GM19438 (cell line): ENCODE results near the gene MAST1.
"Not testable (repeated sequence)": the region's sequence is repeated elsewhere in the genome, so short reads cannot be mapped to it uniquely, and the experiment has no call there.

Experiments
- ATAC-seq: cut with Tn5 transposase; IDR thresholded peaks from one replicate; pipeline ENCODE4 v1.9.1; 2021; ENCODE audit warnings: low read depth; ENCODE audit not compliant: unreplicated experiment

Gene MAST1

DNA sequence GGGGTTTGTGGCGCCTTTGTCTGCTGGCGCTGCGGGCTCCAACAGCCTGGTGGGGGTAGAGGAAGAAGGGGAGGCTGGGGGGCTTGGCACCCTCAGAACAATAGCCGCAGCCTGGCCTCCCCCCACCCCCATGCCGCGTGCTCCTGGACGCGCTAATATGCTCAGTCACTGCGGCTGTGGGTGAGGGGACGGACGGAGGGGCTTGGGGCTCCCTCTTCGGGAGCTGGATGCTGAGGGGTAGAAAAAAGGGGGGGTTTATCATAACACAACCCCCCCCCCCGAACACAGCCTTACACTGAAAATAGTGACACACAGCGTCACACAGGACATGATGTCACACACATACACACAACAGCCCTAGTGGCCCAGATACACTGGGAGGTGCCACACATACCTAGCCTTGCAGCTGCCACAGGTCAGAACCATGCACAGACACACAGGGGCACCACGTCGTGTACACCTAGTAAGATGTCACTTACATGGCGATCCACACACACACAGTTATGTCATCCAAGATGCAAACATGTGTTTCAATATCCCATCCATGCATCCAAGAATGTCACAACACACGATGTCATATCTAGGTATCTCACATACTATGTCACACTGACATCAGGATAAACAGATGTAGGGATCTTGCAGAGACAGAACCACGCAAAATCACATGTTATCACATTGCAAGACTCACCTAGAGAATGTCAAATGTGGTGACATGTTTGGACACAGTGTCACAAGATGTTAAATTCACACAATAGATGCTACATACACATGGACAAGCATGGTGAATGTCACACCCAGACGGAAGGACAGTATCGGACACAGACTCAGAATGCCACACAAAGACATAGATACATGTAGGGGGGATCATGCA lies 806 bp downstream of the MAST1 start:
- ATAC-seq, result no peak

DNA sequence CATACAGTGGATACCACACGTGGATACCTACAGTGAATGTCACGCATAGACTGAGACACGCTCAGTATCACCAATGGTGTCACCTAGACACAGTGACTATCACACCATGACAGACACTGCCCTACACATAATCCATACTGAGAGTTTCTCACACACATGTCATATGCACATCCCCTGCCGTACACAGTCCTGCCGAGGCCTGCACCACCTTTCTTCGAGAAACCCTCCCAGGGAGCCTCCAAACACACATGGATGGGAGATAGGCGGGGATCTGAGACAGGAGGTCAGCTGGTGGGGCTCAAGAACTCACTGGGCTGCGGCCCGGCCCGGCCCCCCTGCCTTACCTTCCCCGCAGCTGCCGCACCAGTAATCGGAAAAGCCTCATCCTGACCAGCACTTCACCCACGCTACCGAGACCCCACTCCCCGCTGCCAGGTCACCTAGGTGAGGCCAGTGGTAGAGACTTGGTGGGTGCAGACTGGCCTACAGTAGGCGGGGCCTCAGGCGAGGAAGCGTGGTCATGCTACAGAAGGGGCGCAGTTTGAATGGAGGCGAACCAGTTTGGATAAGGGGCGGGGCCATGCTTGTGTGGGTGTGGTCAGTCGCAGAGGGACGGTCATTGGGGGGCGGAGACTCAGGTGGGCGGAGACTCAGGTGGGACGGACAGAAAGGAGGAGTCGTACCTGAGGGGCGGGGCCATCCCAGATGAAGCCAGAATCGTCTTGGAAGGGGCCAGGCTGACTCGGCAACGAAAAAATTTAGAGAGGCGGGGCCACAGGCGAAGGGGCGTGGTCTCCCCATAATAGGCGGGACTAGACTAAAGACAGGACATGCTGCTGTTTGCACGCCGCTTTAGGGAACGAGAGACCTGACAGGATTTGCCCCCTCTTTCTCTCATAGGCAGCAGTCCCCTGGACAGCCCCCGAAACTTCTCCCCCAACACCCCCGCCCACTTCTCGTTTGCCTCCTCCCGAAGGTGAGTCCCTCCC lies 2.1 kb downstream of the MAST1 start:
- ATAC-seq, result no peak

- ATAC-seq, result no peak
Observed at GRCh38 chr19:12841094-12841493, 2.8 kb downstream of the MAST1 start.

DNA sequence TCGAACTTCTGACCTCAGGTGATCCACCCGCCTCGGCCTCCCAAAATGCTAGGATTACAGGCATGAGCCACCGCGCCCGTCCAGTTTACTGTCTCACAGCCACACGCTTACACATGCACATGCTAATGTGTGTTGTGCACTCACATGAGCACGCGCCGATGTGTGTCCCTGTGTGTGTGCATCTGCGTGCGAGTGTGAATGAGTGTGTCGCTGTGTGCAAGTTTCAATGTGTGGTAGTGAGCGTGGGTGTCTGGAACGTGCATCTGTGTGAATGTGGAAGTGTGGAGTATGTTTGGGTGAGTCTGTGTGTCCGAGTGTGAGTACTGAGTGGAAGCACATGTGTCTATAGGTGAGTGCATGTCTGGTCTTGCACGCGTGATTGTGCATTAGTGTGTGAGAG lies 4.2 kb downstream of the MAST1 start:
- no peak for ATAC-seq

GRCh38 chr19:12843328-12843727 lies 5.0 kb downstream of the MAST1 start:
- ATAC-seq, result no peak

DNA sequence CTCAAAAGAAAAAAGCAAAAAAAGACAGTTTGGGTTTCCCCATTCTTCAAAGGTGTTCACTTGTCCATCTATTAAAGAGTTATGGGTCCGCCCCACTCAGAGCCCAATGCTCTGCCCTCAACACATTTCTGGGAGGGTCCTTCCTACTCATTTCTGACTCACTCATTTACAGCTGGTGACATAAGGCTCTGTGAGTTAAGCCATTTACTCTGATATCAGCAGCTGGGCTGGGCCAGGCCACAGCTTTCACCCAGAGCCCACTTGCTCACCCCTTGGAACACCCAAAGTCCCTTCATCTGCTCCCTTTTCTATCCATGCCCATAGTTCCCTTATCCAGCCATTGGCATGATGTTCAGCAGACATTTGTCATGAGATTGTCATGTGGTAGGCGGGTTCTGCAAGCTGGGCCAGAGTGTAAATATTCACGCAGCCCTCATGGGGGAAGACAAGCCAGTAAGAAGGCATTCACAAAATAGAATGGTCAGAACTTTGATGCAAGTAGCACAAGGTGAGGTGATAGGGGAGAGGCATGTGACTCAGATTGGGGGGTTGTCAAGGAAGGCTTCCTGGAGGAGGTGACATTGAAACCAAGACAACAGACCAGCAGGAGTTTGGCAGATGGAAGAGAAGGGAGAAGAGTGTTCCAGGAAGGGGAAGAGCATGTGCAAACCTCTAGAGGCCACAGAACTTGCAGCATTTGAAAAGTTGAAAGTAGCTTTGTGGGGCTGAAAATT lies 5.9 kb downstream of the MAST1 start:
- no peak for ATAC-seq

DNA sequence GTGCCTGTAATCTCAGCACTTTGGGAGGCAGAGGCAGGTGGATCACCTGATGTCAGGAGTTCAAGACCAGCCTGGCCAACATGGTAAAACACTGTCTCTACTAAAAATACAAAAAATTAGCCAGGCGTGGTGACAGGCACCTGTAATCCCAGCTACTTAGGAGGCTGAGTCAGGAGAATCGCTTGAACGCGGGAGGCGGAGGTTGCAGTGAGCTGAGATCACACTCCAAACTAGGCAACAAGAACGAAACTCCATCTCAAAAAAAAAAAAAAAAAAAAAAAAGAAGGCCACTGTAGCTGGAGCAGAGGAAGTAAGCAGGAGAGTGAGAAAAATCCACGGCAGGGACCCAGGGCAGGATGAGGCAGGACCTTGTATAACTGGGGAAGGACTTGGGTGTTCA lies 8.3 kb downstream of the MAST1 start:
- ATAC-seq, result not testable (repeated sequence)

DNA sequence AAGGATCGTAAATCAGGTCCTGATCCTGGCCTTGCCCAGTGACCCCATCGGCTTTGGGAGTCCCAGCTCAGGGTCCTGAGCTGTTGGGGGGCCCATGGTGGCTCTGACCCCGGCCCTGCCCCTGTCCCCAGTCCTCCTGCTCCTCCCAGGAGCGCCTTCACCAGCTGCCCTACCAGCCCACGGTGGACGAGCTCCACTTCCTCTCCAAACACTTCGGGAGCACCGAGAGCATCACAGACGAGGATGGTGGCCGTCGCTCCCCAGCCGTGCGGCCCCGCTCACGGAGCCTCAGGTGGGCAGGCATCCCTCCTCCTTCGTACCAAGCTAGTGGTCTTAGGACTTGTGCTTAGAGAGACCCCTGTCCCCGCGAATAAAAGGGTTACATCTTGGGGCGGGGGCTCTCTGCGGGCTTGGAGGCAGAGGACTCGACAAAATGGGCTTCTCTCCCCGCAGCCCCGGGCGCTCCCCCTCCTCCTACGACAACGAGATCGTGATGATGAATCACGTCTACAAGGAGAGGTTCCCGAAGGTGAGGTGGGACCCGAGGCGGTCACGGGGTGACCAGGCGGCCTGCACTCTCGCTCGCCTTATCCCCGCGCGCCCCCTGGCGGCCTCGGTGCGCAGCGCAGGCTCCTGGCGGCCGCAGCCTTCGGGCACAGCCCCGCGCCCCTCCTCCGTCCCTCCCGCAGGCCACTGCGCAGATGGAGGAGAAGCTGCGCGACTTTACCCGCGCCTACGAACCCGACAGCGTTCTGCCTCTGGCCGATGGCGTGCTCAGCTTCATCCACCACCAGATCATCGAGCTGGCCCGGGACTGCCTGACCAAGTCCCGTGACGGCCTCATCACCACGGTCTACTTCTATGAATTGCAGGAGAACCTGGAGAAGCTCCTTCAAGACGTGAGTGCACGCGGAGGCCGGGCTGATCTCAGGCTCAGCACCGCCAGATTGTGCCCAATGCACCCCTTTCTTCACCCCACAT lies 9.1 kb downstream of the MAST1 start:
- ATAC-seq, result no peak

- ATAC-seq, result no peak
Observed at GRCh38 chr19:12856653-12857052, 18.3 kb downstream of the MAST1 start.

- ATAC-seq, result no peak
Observed at GRCh38 chr19:12858041-12858928, 20.0 kb downstream of the MAST1 start.

- ATAC-seq, result no peak
Observed at GRCh38 chr19:12859546-12859945, 21.2 kb downstream of the MAST1 start.

- no peak for ATAC-seq
Observed at GRCh38 chr19:12864143-12864542, 25.8 kb downstream of the MAST1 start.

DNA sequence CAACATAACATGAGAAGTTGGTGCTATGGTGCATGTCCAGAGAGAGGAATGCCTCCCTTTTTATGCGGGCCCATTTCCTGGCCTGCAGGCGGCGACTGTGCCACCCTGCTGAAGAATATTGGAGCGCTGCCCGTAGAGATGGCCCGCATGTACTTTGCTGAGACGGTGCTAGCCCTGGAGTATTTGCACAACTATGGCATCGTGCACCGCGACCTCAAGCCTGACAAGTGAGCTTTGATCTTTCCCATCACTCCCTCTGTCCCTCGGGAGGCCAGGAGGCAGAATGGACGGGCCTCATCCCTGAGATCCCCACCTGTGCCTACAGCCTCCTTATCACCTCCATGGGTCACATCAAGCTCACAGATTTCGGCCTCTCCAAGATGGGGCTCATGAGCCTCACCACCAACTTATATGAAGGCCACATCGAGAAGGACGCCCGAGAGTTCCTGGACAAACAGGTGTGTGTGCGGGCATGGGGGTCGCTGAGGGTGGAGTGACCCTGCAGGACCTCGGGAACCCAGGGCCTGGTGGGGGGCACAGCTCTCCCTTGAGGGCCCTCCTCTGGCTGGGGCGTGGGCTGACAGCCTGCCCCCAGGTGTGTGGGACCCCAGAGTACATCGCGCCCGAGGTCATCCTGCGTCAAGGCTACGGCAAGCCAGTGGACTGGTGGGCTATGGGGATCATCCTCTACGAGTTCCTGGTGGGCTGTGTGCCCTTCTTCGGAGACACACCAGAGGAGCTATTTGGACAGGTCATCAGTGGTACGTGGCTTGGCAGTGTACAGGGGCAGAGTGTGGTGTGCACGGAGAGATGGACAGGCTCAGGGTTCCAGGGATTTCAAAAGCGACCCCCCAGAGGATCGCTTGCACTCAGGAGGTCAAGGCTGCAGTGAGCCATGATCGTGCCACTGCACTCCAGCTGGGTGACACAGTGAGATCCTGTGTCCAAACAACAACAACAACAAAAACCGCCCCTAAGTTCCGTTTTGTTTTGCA lies 26.7 kb downstream of the MAST1 start:
- no peak for ATAC-seq

DNA sequence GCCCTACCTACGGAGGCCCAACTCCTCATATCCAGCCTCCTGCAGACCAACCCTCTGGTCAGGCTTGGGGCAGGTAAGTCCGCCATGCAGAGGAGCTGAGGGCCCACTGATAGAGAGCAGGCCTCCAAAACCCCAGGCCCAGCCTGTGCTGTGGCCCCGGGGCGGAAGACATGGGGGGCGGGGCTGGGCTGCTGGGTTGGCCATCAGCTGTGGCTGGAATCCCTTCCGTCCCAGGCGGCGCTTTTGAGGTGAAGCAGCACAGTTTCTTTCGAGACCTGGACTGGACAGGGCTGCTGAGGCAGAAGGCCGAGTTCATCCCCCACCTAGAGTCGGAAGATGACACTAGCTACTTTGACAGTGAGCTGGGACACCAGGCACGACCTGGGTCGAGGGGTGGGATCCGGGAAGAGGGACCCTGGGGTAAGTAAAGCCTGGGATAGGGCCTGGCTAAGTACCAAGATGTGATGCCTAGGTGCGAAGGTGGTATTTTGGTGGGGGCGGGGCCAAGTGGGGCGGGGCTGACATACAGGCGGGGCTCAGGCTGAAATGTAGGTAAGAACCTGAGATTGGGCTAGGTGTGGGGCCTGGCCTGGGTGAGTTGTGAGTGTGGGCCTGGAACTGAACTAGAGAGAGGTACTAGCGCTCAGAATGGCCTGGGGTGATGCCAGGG lies 27.6 kb downstream of the MAST1 start:
- no peak for ATAC-seq

GRCh38 chr19:12866416-12867119 lies 28.3 kb downstream of the MAST1 start:
- no peak for ATAC-seq
